ENCODE data around the gene SNX25.
"Not testable (repeated sequence)": the region's sequence is repeated elsewhere in the genome, so short reads cannot be mapped to it uniquely, and the experiment has no call there.

Gene SNX25

DNA sequence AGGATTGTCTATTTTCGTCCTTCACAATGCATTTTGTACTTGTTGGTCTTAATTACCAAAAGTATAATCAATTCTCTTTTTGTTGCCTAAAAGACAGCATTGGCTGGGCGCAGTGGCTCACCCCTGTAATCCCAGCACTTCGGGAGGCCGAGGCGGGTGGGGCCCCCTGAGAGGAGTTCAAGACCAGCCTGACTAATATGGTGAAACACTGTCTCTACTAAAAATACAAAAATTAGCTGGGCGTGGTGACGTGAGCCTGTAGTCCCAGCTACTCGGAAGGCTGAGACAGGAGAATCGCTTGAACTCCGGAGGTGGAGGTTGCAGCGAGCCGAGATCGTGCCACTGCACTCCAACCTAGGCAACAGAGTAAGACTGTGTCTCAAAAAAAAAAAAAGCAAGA, 4.3 kb upstream of the SNX25 start:
- DNase-seq = not testable (repeated sequence)

DNA sequence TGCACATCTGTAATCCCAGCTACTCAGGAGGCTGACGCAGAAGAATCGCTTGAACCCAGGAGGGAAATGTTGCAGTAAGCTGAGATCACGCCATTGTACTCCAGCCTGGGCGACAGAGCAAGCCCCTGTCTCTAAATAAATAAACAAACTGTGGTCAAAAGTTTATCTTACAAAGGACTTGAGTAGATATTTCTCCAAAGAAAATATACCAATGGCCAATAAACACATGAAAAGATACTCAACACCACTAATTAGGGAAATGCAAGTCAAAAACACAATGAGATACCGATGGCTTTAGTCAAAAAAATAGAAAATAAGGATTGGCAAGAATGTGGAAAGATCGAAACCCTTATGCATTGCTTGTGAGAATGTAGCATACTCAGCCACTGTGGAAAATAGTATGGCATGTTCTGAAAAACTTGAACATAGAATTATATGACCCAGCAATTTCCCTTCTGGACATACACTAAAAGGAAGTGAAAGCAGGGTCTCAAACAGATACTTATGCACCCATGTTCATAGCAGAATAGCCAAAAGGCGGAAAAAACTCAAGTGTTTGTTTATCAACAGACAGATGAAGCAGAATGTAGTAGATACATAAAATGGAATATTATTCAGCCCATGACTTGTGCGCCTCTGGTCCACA, 3.6 kb upstream of the SNX25 start:
- no peak for DNase-seq

DNA sequence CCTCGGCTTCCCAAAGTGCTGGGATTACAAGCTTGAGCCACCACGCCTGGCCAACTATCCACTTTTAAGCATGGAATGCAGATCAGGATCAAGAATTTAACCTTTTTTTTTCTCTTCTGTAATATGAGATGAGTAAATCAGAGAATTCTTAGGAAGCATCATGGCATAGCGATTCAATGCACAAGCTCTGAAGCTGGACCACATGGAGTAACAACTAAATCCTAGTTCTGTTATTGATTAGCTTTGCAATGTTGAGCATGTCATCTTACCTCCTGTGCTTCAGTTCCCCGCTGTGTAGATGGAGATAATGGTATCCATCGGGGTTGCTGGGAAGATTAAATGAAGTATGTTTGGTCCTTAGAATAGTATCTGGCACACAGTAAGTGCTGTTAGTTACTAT, 1.9 kb upstream of the SNX25 start:
- no peak for DNase-seq

DNA sequence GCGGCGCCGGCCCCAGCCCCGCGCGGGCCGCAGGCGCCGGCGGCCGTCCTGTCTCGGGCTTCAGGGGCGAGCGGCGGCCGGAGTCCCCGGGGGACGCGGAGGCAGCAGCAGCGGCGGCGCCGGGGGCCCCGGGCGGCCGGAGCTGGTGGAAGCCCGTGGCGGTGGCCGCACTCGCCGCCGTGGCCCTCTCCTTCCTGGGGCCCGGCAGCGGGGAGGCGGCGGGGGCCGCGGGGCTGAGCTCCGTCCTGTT, 379 bp downstream of the SNX25 start:
- not testable (repeated sequence) for DNase-seq

DNA sequence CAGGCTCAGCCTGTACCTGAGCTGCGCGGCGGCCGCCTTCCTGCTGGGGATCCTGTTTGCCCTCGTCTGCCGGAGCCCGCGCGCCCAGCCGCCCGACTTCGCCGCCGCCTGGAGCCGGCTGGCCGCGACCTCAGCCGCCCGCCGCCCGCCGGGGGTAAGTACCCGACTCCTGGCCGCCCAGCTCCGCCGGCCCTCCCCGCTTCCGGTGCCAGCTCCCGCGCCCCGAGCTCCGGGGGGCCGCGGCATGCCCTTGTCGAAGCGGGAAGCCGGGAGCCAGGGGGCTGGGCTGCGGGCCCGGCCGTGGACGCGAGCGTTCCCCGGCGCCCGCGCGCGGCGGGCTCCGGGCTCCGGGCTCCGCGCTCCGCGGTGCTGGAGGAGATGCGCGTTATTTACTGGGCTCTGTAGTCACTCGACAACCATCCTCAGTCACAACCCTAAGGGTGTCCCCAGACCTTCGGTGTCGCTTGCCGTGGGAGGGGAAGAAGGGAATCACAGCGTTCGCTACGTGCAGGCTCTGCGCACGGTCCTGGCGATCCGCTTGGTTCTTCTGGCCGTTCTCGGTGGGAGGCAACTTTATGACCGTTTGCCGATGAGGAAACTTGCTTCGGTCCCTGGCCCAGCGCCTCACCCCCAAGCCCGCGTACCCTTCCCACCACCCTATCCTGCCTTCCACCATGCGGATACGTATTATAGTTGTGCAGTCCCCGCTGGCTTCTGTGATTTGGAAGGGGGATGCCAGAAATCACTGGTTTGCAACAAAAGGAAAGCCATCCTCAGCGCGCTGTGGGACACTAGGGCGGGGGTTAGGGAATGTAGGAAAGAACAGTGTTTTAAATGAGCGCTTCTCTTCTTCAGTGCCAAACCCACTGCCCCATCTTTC, 944 bp downstream of the SNX25 start:
- peak; percentile 31 for DNase-seq

DNA sequence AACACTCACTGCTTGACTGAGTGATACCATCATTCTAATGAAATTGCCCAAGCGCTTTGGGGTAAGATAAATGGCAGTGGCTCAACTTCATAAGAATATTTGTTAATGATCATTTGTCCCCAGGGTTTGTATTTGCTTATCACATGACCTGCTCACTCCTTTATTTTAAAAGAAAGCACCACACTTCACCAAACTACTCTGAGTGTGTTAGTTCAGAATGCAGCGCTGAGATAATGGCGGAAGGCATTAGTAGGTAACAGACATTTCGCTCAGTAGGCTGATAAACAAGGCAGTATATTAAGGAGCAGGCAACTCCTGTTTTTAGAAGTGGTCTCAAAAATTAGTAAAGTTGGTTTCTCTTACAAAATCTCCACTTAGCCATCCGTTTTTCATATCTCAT, 1.6 kb downstream of the SNX25 start:
- DNase-seq = no peak

DNA sequence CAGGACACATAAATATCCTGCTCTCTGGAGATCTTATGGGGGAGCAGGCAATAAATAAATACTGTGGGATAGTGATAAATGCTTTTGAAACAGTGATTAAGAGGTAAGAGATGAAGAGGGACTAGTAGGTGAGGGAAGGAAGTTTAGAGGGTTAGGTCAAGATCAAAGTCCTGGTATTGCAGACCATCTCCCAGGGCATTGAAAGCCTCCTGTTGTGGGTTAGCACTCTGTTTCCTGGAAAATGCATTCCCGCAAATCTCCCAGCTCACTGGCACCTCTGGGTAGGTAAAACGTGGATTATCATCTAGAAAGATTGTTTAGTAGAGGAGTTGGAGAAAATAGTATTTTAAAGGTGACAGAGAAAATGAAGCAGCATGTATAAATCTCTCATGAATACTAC, 2.2 kb downstream of the SNX25 start:
- DNase-seq = no peak

DNA sequence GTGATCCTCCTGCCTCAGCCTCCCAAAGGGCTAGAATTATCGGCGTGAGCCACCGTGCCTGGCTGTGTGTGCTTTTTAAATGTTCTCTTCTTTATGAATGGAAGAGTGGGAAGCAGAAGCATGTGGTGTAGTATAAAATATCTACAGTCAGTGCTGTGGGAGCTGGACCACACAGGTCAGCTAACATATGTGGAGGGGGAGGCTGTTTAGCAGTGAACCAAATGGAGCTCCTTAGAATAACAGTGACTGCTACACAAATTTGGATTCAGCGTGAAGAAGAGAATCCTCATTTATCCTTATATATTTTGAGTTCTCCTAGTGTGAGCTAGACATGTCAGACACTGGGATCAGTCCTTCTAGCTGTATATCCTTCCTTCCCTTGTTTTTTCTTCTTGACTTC, 3.2 kb downstream of the SNX25 start:
- no peak for DNase-seq

DNA sequence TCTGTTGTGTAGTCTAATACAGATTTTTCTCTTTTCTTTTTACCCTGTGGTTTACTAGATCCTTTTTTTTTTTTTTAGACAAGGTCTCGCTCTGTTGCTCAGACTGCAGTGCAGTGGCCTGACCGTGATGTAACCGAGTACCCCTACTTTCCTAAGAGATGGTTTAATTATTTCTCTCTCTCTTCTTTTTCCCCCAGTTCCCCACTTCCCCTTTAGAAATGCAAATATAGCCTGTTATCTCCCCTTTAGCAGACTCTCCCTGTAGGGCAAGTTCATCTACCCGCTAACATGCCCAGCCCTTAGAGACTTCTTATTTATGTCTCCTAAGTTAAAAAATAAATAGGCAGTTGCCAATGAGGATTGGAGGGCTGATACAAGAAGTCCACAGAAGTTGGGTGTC, 4.5 kb downstream of the SNX25 start:
- DNase-seq = no peak

DNA sequence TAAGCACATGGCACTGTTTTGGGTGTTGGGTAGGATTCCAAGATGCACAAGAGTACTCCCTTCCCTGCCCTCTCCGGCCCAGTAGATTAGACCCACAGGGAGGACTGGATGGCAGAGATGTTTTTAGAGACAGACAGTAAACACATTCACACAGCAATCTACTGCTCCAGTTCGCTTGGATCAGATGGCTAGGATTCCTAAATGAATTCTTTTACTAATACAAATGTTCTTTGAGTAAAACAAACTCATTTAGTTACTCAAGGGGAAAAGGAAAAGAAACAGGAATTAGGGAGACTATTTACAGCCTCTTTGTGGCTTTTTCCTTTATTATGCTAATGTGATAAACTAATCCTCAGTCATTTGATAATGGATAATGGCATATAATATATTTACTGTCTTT, 5.9 kb downstream of the SNX25 start:
- no peak for DNase-seq

DNA sequence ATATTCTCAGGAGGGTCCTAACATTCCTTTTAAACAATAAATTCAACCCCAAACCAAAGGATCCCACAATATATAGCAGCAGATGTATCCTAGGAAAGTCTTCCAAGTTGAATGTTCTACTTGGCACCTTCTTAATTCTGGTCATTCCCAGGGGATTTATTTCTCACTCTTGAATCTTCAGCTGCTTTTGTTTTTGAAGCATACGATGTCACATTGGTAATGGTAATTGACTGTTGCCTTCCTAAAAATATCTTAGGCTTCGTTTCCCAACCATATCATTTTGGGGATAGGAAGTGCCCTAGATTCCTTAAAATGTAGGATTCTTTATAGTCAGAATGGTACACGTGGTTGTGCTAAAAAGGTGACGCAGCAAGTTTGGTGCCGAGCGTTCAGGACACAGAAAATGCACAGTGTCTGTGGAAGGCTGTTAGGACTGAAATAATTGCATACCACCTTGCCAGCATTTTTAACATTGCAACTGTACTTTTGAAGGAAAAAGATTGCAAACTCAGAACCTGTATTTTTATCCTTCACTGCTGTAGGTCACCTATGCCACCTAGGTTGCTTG, 8.1 kb downstream of the SNX25 start:
- DNase-seq = no peak

DNA sequence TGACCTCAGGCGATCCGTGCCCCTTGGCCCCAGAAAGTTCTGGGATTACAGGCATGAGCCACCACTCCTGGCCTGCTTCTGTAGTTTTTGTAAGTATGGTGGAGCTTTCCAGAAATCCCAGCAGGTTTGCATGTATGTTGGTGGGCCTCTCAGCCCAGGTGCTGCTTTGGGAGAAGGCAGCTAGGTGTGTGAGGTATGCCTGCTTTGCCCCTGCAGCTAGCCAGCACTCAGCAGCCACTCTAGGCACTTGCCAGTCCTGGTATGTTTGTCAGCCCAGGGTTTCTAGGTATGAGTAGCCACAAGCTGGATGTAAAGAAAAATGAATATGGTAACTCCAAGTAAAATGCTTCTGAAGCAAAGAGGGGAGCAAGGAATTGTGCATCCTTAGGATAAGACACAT, 8.9 kb downstream of the SNX25 start:
- DNase-seq = no peak

DNA sequence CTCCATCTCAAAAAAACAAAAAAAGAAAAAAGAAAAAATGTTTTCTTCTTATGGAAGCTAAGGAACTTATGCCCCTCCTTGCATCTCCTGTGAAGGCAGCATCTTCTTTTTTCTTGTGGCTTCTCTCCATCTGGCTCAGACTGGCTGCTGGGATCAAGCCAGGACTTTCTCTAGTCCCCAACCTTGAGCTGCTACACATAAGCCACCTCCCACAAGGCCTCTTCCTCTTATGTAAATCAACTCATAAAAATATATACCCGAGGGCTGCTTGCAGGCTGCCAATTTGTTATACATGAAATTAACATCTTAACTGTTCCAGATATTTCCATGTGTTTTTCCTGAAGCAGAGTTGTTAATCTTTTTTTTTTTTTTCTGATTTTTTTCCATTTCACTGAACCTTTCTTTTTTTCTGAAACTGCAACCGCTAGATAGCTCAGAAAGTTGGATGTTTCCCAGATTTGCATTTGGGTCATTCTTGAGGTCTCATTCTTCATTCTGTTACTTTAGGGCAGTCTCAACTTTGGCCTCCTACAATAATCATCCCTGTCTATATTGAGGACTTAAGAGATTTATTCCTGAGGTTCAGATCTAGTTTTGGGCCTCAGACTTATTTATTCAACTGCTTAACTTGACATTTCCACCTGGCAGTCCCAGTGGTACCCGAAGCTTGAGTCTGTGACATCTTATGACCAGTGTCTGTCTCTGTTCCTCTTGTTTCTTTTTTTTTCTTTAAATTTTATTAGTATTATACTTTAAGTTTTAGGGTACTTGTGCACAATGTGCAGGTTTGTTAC, 10.3 kb downstream of the SNX25 start:
- DNase-seq = no peak

DNA sequence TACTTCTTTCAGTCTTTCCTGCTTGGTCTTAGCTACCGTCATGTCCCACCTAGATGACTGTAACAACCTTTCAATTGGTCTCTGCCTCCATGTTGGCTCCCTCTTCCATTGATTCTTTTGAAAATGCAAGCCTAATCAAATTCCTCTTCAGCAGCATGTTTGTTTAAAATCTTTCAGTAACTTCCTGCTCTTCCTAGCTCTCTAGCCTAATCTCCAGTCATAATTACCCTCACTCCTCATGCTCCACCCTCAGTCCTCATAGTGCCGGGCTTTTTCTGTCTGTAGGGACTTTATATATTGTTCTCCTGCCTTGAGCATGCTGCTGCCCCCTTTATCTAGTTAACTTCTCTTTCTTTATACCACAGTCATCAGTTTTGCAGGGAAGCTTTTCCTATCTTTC, 12.1 kb downstream of the SNX25 start:
- DNase-seq = no peak

DNA sequence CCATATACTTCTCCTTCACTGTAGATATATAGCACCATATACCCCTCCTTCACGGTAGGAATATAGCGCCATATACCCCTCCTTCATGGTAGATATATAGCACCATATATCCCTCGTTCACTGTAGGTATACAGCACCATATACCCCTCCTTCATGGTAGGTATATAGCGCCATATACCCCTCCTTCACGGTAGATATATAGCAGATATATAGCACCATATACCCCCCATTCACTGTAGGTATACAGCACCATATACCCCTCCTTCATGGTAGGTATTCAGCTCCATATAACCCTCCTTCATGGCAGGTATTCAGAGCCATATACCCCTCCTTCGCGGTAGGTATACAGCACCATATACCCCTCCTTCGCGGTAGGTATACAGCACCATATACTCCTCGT, 12.5 kb downstream of the SNX25 start:
- no peak for DNase-seq

DNA sequence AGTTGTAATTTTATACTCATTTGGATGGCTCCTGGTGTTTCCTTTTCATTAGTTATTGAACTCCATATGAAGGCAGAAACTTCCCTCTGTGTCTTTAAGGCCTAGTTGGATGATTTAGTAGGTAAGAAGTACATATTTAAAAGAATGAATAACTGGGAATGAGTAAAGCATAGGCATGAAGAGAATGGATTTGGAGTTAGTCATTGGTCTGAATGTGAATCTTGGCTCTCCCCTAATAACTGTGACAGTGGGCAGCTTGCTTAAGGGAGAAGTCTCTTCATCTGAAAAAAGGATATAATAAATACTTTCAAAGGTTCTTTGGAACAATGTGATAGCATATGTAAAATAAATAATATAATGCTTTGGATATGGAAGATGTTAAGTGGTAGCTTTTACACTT, 13.2 kb downstream of the SNX25 start:
- DNase-seq = no peak

DNA sequence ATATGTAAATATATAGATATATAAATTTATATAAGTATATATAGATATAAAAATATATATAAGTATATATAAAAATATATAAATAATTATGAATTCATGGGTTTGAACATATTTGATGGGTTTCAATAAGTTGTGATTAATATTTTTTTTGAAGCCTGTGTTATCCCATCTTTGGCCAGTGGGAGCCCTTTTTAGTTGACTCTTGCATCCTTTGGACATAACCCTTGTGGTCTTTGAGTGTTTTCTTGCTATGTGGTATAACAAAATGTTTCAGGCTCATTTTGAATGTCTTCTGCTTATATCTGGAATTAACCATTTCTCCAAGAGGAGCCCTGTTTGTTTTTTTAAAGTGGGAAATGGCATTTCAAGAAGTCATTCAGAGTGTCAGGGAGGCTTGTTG, 15.2 kb downstream of the SNX25 start:
- DNase-seq = no peak

DNA sequence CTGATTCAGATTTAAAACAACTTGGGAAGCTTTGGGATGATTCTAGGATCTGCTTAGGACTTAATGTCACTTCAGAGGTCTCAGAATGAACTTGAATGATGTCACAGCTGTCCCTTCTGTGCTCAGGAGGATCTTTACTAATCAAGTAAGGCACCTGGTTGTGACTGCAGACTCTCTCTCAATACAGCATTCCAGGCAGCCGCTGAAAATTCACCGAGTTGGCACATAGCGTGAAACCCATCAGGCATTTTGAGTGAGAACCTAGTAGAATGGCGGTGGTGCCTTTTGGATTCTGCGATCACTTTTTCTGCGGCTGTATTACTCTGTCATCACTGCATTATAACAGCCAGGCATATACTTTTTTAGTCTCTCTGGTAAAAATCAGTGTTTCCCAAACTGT, 16.5 kb downstream of the SNX25 start:
- DNase-seq = no peak

DNA sequence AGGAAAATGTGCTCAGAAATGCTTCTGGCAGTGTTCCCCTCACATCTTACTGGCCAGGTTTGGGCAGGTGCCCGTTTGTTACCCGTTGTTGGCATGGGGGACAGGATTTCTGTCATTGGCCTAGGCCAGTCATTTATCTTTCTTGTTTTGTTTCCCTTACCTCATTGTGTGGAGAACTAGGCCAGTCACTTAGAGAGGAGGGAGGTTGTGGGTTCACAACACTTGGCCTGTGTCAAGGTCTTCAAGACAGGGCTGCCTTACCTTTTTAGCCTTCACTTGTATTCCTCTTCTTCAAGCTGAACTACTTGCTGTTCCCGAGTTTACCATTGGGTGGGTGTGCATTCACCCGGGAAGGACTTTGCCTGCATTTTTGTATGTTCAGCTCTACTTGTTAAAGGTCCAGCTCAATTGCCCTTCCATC, 17.7 kb downstream of the SNX25 start:
- DNase-seq = no peak

DNA sequence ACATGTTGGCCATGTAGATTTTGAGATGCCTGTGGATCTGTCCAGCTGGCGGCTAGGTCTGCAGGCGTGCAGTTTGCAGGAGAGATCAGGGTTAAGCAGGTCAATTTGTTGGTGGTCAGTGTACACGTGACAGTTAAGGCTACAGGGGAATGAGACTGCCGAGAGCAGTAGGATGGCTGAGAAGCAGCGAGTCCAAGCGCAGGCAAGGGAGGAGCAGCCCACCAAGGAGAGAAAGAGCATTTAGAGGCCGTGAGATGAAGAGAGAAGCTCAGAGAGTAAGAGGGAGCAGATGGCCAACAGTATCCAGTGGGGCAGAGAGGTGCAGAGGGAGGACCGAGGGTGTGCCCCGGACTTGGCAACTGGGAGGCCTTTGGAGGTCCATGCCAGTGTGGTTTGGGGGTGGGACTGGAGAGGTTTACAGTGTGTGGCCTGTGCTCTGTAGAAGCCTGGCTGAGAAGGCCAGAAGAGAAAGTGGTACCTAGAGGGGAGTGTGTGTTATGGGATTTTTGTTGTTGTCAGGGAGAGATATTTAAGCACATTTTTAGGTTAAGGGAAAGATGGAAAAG, 18.4 kb downstream of the SNX25 start:
- DNase-seq = no peak

DNA sequence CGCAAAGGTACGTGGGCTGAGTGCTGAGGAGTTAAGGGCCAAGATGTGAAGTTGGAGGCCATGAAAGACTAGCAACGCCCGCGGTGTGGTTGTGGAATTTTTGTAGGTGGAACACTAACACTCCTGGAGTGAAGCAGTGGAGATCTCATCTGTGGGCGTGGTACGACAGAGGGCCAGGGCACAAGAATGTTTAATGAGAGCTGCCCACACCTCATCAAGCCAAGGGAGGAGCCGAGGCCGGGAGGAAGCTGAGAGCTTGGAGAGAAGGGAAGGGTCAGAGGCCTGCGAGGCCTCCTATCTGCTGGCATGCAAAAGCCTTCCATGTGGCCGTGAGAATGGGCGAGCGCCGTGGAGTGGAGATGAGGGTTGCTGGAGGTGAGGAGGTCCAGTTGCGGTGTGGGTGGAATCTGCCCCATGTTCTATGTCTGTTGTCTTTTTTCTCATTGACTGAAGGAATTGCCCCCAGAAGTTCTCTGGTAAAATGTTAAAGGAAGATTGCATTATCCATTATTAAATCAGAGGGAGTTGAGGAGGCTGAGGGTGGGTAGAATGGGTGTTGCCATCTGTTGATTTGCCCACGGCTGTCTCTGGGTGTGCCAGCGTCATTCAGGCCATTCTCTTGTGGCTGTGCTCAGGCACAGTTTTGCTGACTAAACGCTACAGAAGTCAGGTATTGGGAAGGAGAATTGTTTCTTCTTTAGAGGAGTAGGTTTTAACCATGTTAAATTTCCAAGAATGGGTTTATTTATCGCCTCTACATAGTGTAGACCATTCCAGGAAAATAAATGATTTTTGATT, 19.8 kb downstream of the SNX25 start:
- DNase-seq = no peak

DNA sequence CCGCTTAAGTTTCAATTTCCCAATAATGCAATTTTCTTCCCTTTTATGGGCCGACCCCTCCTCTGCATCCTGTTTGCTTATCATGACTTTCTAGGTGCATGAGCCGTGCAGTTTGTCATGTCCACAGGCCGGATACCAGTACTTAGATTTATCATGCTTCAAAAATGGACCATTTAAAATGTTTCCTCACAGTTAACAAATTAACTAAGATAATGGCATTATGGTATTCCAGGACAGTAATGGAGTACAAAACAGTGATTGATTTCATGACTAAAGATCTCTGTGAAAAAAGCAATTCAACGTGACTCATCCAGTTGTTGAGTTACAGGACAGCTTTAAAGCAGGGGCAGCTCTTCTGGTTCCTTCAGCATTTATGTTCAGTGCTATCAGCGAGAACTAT, 23.0 kb downstream of the SNX25 start:
- no peak for DNase-seq
